HT1080 (cell line): ENCODE data around the gene ACVR1C. TPM values are rescaled to one million over a fixed set of nuclear protein-coding genes. Genes with fewer than 3 reads are reported as not detected.

Experiments used
- DNase-seq: peaks from one replicate; pipeline ENCODE4 v3.0.0-alpha.2; 2015; ENCODE audit warnings: low read depth
- total RNA-seq: library from RNA; depleted of rRNA; stranded (reverse); fragments of >200 nt; shearing (Covaris generic); gene quantifications from 2 replicates; pipeline ENCODE4 v1.2.3, GENCODE V29; 2014; rRNA removed

The ACVR1C gene
- total RNA-seq, 1 experiment from 2014 or later: 0.05 TPM

GRCh38 chr2:157500334-157500733, 128.3 kb downstream of the ACVR1C start:
- DNase-seq: no peak

GRCh38 chr2:157498483-157498882, 130.2 kb downstream of the ACVR1C start:
- DNase-seq: no peak

GRCh38 chr2:157497638-157498314, 130.9 kb downstream of the ACVR1C start:
- peak; percentile 23 for DNase-seq

- peak; percentile 56 for DNase-seq
Observed at GRCh38 chr2:157492189-157492773, 136.4 kb downstream of the ACVR1C start.

- DNase-seq: no peak
Observed at GRCh38 chr2:157489983-157490382, 138.7 kb downstream of the ACVR1C start.

GRCh38 chr2:157488877-157489276, 139.8 kb downstream of the ACVR1C start:
- DNase-seq: peak; percentile 44

- DNase-seq: no peak
Observed at GRCh38 chr2:157487747-157488146, 140.9 kb downstream of the ACVR1C start.

GRCh38 chr2:157487271-157487610, 141.4 kb downstream of the ACVR1C start:
- no peak for DNase-seq

- DNase-seq: no peak
Observed at GRCh38 chr2:157486596-157487270, 141.9 kb downstream of the ACVR1C start.

- no peak for DNase-seq
Observed at GRCh38 chr2:157480182-157480961, 148.3 kb downstream of the ACVR1C start.

GRCh38 chr2:157479081-157480027, 149.3 kb downstream of the ACVR1C start:
- DNase-seq: no peak

GRCh38 chr2:157477919-157478318, 150.7 kb downstream of the ACVR1C start:
- DNase-seq: no peak

GRCh38 chr2:157476953-157477709, 151.5 kb downstream of the ACVR1C start:
- DNase-seq: peak; percentile 25

Other genes starting within 250 kb of the ACVR1C start
- not detected in 2 replicates for gene CYTIP, start 184.8 kb downstream of the ACVR1C start, total RNA-seq
- gene ACVR1, start 247.5 kb upstream of the ACVR1C start, total RNA-seq: 10.4 and 12.6 TPM in 2 replicates